ENCODE results near the gene PFDN6. TPM values are rescaled to one million over a fixed set of nuclear protein-coding genes. Genes with fewer than 3 reads are reported as not detected.
A peak's percentile ranks its signal among the peaks of the same experiment; 100 is the strongest.

PFDN6 gene
- total RNA-seq, 1 experiment from 2014 or later: 95.7 TPM

DNA sequence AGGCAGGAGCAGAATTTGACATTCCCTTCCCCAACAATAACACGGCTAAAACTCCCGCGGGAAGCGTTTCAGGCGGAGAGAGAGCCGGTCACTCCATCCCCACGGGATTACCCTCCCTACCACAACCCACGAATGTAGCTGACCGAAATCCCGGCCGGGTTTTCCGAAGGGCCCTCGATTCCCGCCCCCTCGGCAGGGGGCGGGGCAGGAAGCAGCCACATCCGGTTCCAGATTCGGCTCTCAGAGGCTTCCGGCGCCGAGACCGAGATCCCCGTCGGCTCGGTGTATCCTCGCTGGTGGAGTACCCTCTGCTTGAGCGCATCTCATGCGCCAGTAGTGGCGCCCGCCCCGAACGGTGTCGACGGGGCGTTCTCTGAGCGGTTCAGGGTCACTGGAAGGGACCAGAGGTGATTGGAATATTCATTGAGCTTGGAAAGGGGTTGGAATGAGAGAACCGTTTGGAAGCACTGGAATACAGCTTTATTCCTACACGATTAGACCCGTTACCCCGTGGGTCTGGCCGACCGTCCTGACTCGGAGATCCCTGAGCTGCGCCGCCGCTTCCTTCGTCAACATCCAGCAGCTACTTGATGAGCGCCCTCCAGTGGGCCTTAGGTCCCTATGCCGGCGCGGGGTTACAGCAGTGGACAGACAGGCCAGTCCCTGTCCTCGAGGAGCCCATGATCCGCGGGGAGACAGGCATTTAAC is 10.0 kb downstream of the PFDN6 start (continued):
- TF ChIP-seq, protein P1, sequence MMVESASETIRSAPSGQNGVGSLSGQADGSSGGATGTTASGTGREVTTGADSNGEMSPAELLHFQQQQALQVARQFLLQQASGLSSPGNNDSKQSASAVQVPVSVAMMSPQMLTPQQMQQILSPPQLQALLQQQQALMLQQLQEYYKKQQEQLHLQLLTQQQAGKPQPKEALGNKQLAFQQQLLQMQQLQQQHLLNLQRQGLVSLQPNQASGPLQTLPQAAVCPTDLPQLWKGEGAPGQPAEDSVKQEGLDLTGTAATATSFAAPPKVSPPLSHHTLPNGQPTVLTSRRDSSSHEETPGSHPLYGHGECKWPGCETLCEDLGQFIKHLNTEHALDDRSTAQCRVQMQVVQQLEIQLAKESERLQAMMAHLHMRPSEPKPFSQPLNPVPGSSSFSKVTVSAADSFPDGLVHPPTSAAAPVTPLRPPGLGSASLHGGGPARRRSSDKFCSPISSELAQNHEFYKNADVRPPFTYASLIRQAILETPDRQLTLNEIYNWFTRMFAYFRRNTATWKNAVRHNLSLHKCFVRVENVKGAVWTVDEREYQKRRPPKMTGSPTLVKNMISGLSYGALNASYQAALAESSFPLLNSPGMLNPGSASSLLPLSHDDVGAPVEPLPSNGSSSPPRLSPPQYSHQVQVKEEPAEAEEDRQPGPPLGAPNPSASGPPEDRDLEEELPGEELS (CRISPR knock-in tag; IDR thresholded peaks at IDR 0.05): 0 out of 2 replicates have a peak, but pooled peaks have one; percentile 69
- no peak for TF ChIP-seq NFATC4 (CRISPR knock-in tag; IDR thresholded peaks at IDR 0.05)
- TF ChIP-seq SMAD4 (CRISPR knock-in tag; IDR thresholded peaks at IDR 0.05): no peak
- peak; percentile 64; the same call in 1 of the 2 replicates for TF ChIP-seq FOXP1 (CRISPR knock-in tag; IDR thresholded peaks at IDR 0.05; ENCODE audit: borderline replicate concordance)
- no peak for TF ChIP-seq SMAD3 (CRISPR knock-in tag; IDR thresholded peaks at IDR 0.05; ENCODE audit: borderline replicate concordance)
- TF ChIP-seq ZNF232 (CRISPR knock-in tag; IDR thresholded peaks at IDR 0.05): no peak
- TF ChIP-seq, protein P2, sequence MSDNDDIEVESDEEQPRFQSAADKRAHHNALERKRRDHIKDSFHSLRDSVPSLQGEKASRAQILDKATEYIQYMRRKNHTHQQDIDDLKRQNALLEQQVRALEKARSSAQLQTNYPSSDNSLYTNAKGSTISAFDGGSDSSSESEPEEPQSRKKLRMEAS (CRISPR knock-in tag; IDR thresholded peaks at IDR 0.05): peak; percentile 53; the same call in 1 of the 2 replicates
- TF ChIP-seq CREM (CRISPR knock-in tag; IDR thresholded peaks at IDR 0.05): no peak; the same call in 1 of the 2 replicates
- TF ChIP-seq, protein P3, sequence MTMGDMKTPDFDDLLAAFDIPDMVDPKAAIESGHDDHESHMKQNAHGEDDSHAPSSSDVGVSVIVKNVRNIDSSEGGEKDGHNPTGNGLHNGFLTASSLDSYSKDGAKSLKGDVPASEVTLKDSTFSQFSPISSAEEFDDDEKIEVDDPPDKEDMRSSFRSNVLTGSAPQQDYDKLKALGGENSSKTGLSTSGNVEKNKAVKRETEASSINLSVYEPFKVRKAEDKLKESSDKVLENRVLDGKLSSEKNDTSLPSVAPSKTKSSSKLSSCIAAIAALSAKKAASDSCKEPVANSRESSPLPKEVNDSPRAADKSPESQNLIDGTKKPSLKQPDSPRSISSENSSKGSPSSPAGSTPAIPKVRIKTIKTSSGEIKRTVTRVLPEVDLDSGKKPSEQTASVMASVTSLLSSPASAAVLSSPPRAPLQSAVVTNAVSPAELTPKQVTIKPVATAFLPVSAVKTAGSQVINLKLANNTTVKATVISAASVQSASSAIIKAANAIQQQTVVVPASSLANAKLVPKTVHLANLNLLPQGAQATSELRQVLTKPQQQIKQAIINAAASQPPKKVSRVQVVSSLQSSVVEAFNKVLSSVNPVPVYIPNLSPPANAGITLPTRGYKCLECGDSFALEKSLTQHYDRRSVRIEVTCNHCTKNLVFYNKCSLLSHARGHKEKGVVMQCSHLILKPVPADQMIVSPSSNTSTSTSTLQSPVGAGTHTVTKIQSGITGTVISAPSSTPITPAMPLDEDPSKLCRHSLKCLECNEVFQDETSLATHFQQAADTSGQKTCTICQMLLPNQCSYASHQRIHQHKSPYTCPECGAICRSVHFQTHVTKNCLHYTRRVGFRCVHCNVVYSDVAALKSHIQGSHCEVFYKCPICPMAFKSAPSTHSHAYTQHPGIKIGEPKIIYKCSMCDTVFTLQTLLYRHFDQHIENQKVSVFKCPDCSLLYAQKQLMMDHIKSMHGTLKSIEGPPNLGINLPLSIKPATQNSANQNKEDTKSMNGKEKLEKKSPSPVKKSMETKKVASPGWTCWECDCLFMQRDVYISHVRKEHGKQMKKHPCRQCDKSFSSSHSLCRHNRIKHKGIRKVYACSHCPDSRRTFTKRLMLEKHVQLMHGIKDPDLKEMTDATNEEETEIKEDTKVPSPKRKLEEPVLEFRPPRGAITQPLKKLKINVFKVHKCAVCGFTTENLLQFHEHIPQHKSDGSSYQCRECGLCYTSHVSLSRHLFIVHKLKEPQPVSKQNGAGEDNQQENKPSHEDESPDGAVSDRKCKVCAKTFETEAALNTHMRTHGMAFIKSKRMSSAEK (CRISPR knock-in tag; IDR thresholded peaks at IDR 0.05; ENCODE audit: borderline replicate concordance): no peak
- TF ChIP-seq EMX1 (CRISPR knock-in tag; IDR thresholded peaks at IDR 0.05): no peak
- no peak for TF ChIP-seq ZNF138 (CRISPR knock-in tag; conservative IDR thresholded peaks at IDR 0.05)
- TF ChIP-seq, protein P4, sequence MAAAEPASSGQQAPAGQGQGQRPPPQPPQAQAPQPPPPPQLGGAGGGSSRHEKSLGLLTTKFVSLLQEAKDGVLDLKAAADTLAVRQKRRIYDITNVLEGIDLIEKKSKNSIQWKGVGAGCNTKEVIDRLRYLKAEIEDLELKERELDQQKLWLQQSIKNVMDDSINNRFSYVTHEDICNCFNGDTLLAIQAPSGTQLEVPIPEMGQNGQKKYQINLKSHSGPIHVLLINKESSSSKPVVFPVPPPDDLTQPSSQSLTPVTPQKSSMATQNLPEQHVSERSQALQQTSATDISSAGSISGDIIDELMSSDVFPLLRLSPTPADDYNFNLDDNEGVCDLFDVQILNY (CRISPR knock-in tag; IDR thresholded peaks at IDR 0.05): peak; percentile 39; the same call in 1 of the 2 replicates
- TF ChIP-seq ELF4 (CRISPR knock-in tag; IDR thresholded peaks at IDR 0.05; ENCODE audit: low read depth): no peak
- TF ChIP-seq CREB1 (CRISPR knock-in tag; IDR thresholded peaks at IDR 0.05): peak; percentile 30; the same call in 1 of the 2 replicates

DNA sequence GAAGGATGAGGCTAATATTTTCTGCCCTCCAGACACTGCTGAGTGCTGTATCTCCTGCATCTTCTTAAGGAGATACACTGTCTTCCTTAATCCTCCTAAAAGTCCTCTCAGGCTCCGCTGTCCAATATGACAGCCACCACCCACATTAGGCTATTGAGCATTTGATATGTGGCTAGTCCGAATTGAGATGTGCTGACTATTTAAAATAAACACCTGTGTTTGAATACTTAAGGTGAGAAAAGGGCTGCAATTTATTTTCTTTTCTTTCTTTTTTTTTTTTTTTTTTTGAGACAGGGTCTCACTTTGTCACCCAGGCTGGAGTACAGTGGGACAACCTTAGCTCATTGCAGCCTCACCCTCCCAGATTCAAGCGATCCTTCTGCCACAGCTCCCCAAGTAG is 12.5 kb downstream of the PFDN6 start:
- ATAC-seq (no peak), DNase-seq (ENCODE audit: low spot score) (no peak)
- peaks cover 9% of the 10 kb centered on the region; the same call in 1 of the 2 replicates for H3K36me3 Mint-ChIP-seq
- TF ChIP-seq PRRX2 (CRISPR knock-in tag; IDR thresholded peaks at IDR 0.05) (no peak), IRF2 (CRISPR knock-in tag; IDR thresholded peaks at IDR 0.05; ENCODE audit: borderline replicate concordance, low read depth) (no peak), ZBTB21 (CRISPR knock-in tag; IDR thresholded peaks at IDR 0.05; ENCODE audit: borderline replicate concordance) (no peak)
- TF ChIP-seq, protein P5, sequence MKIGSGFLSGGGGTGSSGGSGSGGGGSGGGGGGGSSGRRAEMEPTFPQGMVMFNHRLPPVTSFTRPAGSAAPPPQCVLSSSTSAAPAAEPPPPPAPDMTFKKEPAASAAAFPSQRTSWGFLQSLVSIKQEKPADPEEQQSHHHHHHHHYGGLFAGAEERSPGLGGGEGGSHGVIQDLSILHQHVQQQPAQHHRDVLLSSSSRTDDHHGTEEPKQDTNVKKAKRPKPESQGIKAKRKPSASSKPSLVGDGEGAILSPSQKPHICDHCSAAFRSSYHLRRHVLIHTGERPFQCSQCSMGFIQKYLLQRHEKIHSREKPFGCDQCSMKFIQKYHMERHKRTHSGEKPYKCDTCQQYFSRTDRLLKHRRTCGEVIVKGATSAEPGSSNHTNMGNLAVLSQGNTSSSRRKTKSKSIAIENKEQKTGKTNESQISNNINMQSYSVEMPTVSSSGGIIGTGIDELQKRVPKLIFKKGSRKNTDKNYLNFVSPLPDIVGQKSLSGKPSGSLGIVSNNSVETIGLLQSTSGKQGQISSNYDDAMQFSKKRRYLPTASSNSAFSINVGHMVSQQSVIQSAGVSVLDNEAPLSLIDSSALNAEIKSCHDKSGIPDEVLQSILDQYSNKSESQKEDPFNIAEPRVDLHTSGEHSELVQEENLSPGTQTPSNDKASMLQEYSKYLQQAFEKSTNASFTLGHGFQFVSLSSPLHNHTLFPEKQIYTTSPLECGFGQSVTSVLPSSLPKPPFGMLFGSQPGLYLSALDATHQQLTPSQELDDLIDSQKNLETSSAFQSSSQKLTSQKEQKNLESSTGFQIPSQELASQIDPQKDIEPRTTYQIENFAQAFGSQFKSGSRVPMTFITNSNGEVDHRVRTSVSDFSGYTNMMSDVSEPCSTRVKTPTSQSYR (CRISPR knock-in tag; IDR thresholded peaks at IDR 0.05): no peak
- ChIA-PET CTCF (interaction anchor here (0.7 to 4.0 kb wide), 2 partner anchors 22 to 24 kb away, joined by 4 to 40 read pairs; partner anchors contain the start of gene B3GALT4), POLR2A (no interaction called here)
- H3K27ac Mint-ChIP-seq: no peak overlapping the region
- H3K4me1 Mint-ChIP-seq: peaks cover 14% of the 10 kb centered on the region
- no peaks in the 10 kb centered on the region for H3K27me3 Mint-ChIP-seq (ENCODE audit: low read depth)
- H3K4me3 Mint-ChIP-seq: no peak overlapping the region
- no peaks in the 10 kb centered on the region for H3K9me3 Mint-ChIP-seq
